ENCODE measurements around the gene RAB6B. TPM values are rescaled to one million over a fixed set of nuclear protein-coding genes. Genes with fewer than 3 reads are reported as not detected.

The RAB6B gene
- total and polyA plus RNA-seq, 2 donors (not counting 1 experiment from before 2014, with no cell fraction given): 0.83 to 1.5 TPM

GRCh38 chr3:133812872-133813271 lies 82.8 kb downstream of the RAB6B start:
- Histone ChIP-seq H3K9ac (ENCODE audit: insufficient read depth, low read length) (no peak overlapping the region), H3K79me2 (ENCODE audit: control insufficient read depth, insufficient read depth, low read length) (no peaks in the 10 kb centered on the region), H3K4me2 (ENCODE audit: extremely low read depth, insufficient read depth, low read length) (no peak overlapping the region), H3K27me3 (ENCODE audit: control insufficient read depth, insufficient read depth, low read length) (no peaks in the 10 kb centered on the region), H3K9me3 (ENCODE audit: control insufficient read depth, insufficient read depth, low read depth, low read length) (no peaks in the 10 kb centered on the region), H3K4me3 (replicated peaks in 1 of 4; ENCODE audit: control extremely low read depth in 1 of 4, insufficient read depth in 1 of 4, low read depth in 3 of 4, low read length in 4 of 4) (no peak overlapping the region), H2AFZ (ENCODE audit: low read length) (no peak overlapping the region), H3K36me3 (ENCODE audit: control insufficient read depth, insufficient read depth, low read length) (peaks cover 7% of the 10 kb centered on the region), H3K4me1 (ENCODE audit: control insufficient read depth, extremely low read depth, insufficient read depth, low read length) (no peaks in the 10 kb centered on the region), H4K20me1 (ENCODE audit: control insufficient read depth, extremely low read depth, insufficient read depth, low read length) (no peaks in the 10 kb centered on the region), H3K27ac (ENCODE audit: insufficient read depth, low read length) (no peak overlapping the region)
- TF ChIP-seq EZH2 (IDR thresholded peaks at IDR 0.05; ENCODE audit: low read length, missing control alignments): no peak
- no peak for TF ChIP-seq CTCF (conservative IDR thresholded peaks at IDR 0.05 in 1 of 2, IDR thresholded peaks at IDR 0.05 in 1 of 2; ENCODE audit: low read depth in 1 of 2, low read length in 2 of 2)
- DNase-seq (ENCODE audit: low read depth in 2 of 2): peak in 1 of 2 donors; percentile 38

GRCh38 chr3:133805702-133806475 lies 89.8 kb downstream of the RAB6B start, which contains the start of gene SRPRB:
TSS of gene SRPRB (plus strand) at chr3:133805815. CDS start at chr3:133805849, 34 bp downstream.
- H3K27ac ChIP-seq (ENCODE audit: insufficient read depth, low read length): peak within 1 kb of the TSS; percentile 84
- peak within 1 kb of the TSS; percentile 88 for H3K4me2 ChIP-seq (ENCODE audit: extremely low read depth, insufficient read depth, low read length)
- H4K20me1 ChIP-seq (ENCODE audit: control insufficient read depth, extremely low read depth, insufficient read depth, low read length): no peaks in the 10 kb centered on the region
- peak; percentile 89 to 92 for DNase-seq (ENCODE audit: low read depth in 2 of 2)
- no peaks in the 10 kb centered on the region for H3K9me3 ChIP-seq (ENCODE audit: control insufficient read depth, insufficient read depth, low read depth, low read length)
- TF ChIP-seq CTCF (conservative IDR thresholded peaks at IDR 0.05 in 1 of 2, IDR thresholded peaks at IDR 0.05 in 1 of 2; ENCODE audit: low read depth in 1 of 2, low read length in 2 of 2) (no peak), EZH2 (IDR thresholded peaks at IDR 0.05; ENCODE audit: low read length, missing control alignments) (no peak)
- peak within 1 kb of the TSS; percentile 90 for H3K9ac ChIP-seq (ENCODE audit: insufficient read depth, low read length)
- H3K79me2 ChIP-seq (ENCODE audit: control insufficient read depth, insufficient read depth, low read length): peaks cover 10% of the 10 kb centered on the region
- peak within 1 kb of the TSS; percentile 99 for H2AFZ ChIP-seq (ENCODE audit: low read length)
- peak within 1 kb of the TSS; percentile 61 to 98 (median 92) for H3K4me3 ChIP-seq (replicated peaks in 1 of 4; ENCODE audit: control extremely low read depth in 1 of 4, insufficient read depth in 1 of 4, low read depth in 3 of 4, low read length in 4 of 4)
- no peaks in the 10 kb centered on the region for H3K4me1 ChIP-seq (ENCODE audit: control insufficient read depth, extremely low read depth, insufficient read depth, low read length)
- peaks cover 3% of the 10 kb centered on the region for H3K36me3 ChIP-seq (ENCODE audit: control insufficient read depth, insufficient read depth, low read length)
- H3K27me3 ChIP-seq (ENCODE audit: control insufficient read depth, insufficient read depth, low read length): peaks cover 4% of the 10 kb centered on the region

GRCh38 chr3:133805384-133805701 lies 90.3 kb downstream of the RAB6B start:
- Histone ChIP-seq H4K20me1 (ENCODE audit: control insufficient read depth, extremely low read depth, insufficient read depth, low read length) (no peaks in the 10 kb centered on the region), H3K4me2 (ENCODE audit: extremely low read depth, insufficient read depth, low read length) (peak overlapping the region; percentile 61), H3K79me2 (ENCODE audit: control insufficient read depth, insufficient read depth, low read length) (peaks cover 10% of the 10 kb centered on the region), H2AFZ (ENCODE audit: low read length) (peak overlapping the region; percentile 94), H3K27me3 (ENCODE audit: control insufficient read depth, insufficient read depth, low read length) (peaks cover 4% of the 10 kb centered on the region), H3K9me3 (ENCODE audit: control insufficient read depth, insufficient read depth, low read depth, low read length) (no peaks in the 10 kb centered on the region), H3K9ac (ENCODE audit: insufficient read depth, low read length) (no peak overlapping the region), H3K4me1 (ENCODE audit: control insufficient read depth, extremely low read depth, insufficient read depth, low read length) (no peaks in the 10 kb centered on the region), H3K4me3 (replicated peaks in 1 of 4; ENCODE audit: control extremely low read depth in 1 of 4, insufficient read depth in 1 of 4, low read depth in 3 of 4, low read length in 4 of 4) (peak overlapping the region; percentile 61 to 98 (median 92)), H3K36me3 (ENCODE audit: control insufficient read depth, insufficient read depth, low read length) (no peaks in the 10 kb centered on the region), H3K27ac (ENCODE audit: insufficient read depth, low read length) (no peak overlapping the region)
- no peak for DNase-seq (ENCODE audit: low read depth in 2 of 2)
- TF ChIP-seq EZH2 (IDR thresholded peaks at IDR 0.05; ENCODE audit: low read length, missing control alignments): no peak
- TF ChIP-seq CTCF (conservative IDR thresholded peaks at IDR 0.05 in 1 of 2, IDR thresholded peaks at IDR 0.05 in 1 of 2; ENCODE audit: low read depth in 1 of 2, low read length in 2 of 2): no peak
